HL-60 (cell line): ENCODE data around the gene RMND5A.

Experiments
- DNase-seq, 2 experiments: peaks; one replicate each; pipeline ENCODE4 v3.0.0-alpha.2; 2010 to 2020; ENCODE audit warnings: low read depth in 1 of 2, low spot score in 1 of 2
- H3K27ac ChIP-seq: fragments of 250-450 bp; sonication (Bioruptor Pico); replicated peaks from 2 replicates; pipeline ENCODE4 v1.5.1; 2020; ENCODE audit warnings: mild to moderate bottlenecking, moderate library complexity
- H3K27me3 ChIP-seq: fragments of 250-450 bp; sonication (Bioruptor Pico); 2 replicates; pipeline ENCODE4 v1.5.1; 2021; ENCODE audit warnings: mild to moderate bottlenecking, moderate library complexity; ENCODE audit not compliant: insufficient read depth, poor library complexity, severe bottlenecking
- H3K4me3 ChIP-seq: replicated peaks from 2 replicates; pipeline ENCODE4 v1.5.1; 2011; ENCODE audit warnings: mild to moderate bottlenecking, control low read depth, low read length; ENCODE audit not compliant: insufficient read depth
- CTCF ChIP-seq: IDR thresholded peaks from one replicate; pipeline ENCODE4 v1.5.1; 2011; ENCODE audit warnings: low read length, control low read depth, inconsistent platforms; ENCODE audit not compliant: insufficient read depth
- GABPA ChIP-seq: IDR thresholded peaks from 2 replicates; pipeline ENCODE4 v1.6.1; 2012; ENCODE audit warnings: low read depth
- POLR2AphosphoS5 ChIP-seq: IDR thresholded peaks from 2 replicates; pipeline ENCODE4 v1.6.1; 2012; ENCODE audit warnings: low read depth
- REST ChIP-seq: IDR thresholded peaks from 2 replicates; pipeline ENCODE4 v1.6.1; 2012; ENCODE audit warnings: low read depth; ENCODE audit not compliant: insufficient replicate concordance
- SPI1 ChIP-seq: IDR thresholded peaks from 2 replicates; pipeline ENCODE4 v1.6.1; 2012; ENCODE audit warnings: low read depth, mild to moderate bottlenecking, borderline replicate concordance

Gene RMND5A

GRCh38 chr2:86794861-86795260 is 74.8 kb downstream of the RMND5A start:
- no peak for TF ChIP-seq REST
- no peak for TF ChIP-seq GABPA
- TF ChIP-seq CTCF = no peak
- TF ChIP-seq SPI1 = no peak
- TF ChIP-seq POLR2AphosphoS5 = no peak
- peaks cover 21% of the 10 kb centered on the region for H3K27me3 ChIP-seq
- H3K27ac ChIP-seq = no peak overlapping the region
- no peak for DNase-seq
- no peak overlapping the region for H3K4me3 ChIP-seq

GRCh38 chr2:86800856-86801567 is 80.9 kb downstream of the RMND5A start:
- TF ChIP-seq POLR2AphosphoS5 (no peak), GABPA (no peak), CTCF (no peak), SPI1 (no peak), REST (no peak)
- no peak overlapping the region for H3K4me3 ChIP-seq
- DNase-seq = no peak
- H3K27ac ChIP-seq = no peak overlapping the region
- no peaks in the 10 kb centered on the region for H3K27me3 ChIP-seq

GRCh38 chr2:86806059-86806857 is 86.2 kb downstream of the RMND5A start:
- Histone ChIP-seq H3K27ac (no peak overlapping the region), H3K27me3 (peaks cover 18% of the 10 kb centered on the region)
- DNase-seq = no peak

More at GRCh38 chr2:86806059-86806857, 86.2 kb downstream of the RMND5A start:
- H3K4me3 ChIP-seq = no peak overlapping the region
- no peak for TF ChIP-seq CTCF
- no peak for TF ChIP-seq POLR2AphosphoS5
- TF ChIP-seq GABPA = no peak
- no peak for TF ChIP-seq REST
- no peak for TF ChIP-seq SPI1
